Astrocyte of the cerebellum (primary cell): ENCODE data around the gene LY6G5C.

Experiments
- DNase-seq: peaks from one replicate; pipeline ENCODE4 v3.0.0-alpha.2; 2011; ENCODE audit warnings: low read depth
- H3K4me3 ChIP-seq: 2 replicates; pipeline ENCODE4 v1.5.1; 2011; ENCODE audit warnings: mild to moderate bottlenecking, low read depth, low read length, moderate library complexity
- CTCF ChIP-seq: IDR thresholded peaks from 2 replicates; pipeline ENCODE4 v1.5.1; 2012; ENCODE audit warnings: low read length, low read depth, moderate library complexity, mild to moderate bottlenecking; ENCODE audit errors: missing control alignments
- in situ Hi-C: cut with HindIII; loops from 2 replicates; pipeline ENCODE4 v1.10.0; 2017; ENCODE audit warnings: low sequenced_read_pairs

The LY6G5C gene

GRCh38 chr6:31634969-31635575 lies 45.8 kb downstream of the LY6G5C start:
- H3K4me3 ChIP-seq: no peak overlapping the region
- TF ChIP-seq CTCF: no peak
- no peak for DNase-seq
- in situ Hi-C loops: no loop called here

- H3K4me3 ChIP-seq: no peak overlapping the region
- TF ChIP-seq CTCF: no peak
- no peak for DNase-seq
- in situ Hi-C loops: no loop called here
These were observed 46.7 kb downstream of the LY6G5C start for GRCh38 chr6:31634131-31634530.

GRCh38 chr6:31633447-31633846 lies 47.4 kb downstream of the LY6G5C start:
- no peak for TF ChIP-seq CTCF
- in situ Hi-C loops: no loop called here
- H3K4me3 ChIP-seq: no peak overlapping the region
- DNase-seq: no peak

- no peak for DNase-seq
- H3K4me3 ChIP-seq: no peak overlapping the region
- TF ChIP-seq CTCF: no peak
- in situ Hi-C loops: no loop called here
These were observed 48.5 kb downstream of the LY6G5C start for GRCh38 chr6:31632279-31632946.

GRCh38 chr6:31631681-31632278 lies 49.1 kb downstream of the LY6G5C start:
- no peak for TF ChIP-seq CTCF
- H3K4me3 ChIP-seq: no peak overlapping the region
- in situ Hi-C loops: no loop called here
- DNase-seq: no peak

GRCh38 chr6:31631209-31631608 lies 49.7 kb downstream of the LY6G5C start:
- in situ Hi-C loops: no loop called here
- DNase-seq: no peak
- H3K4me3 ChIP-seq: no peak overlapping the region
- no peak for TF ChIP-seq CTCF
